GM23338 (cell line): ENCODE data around the gene CEACAM4. TPM values are rescaled to one million over a fixed set of nuclear protein-coding genes. Genes with fewer than 3 reads are reported as not detected.

ENCODE experiments used
- ATAC-seq: fragments of 200-7000 bp; cut with Tn5 transposase; 3 replicates; pipeline ENCODE4 v1.9.1; 2020
- DNase-seq: peaks from one replicate; pipeline ENCODE4 v3.0.0-alpha.2; 2015; ENCODE audit warnings: low spot score
- H2AFZ ChIP-seq: fragments of 200-600 bp; sonication (generic); 2 replicates; pipeline ENCODE4 v1.8.0; 2016; ENCODE audit warnings: antibody characterized with exemption, mild to moderate bottlenecking, moderate library complexity
- H3F3A ChIP-seq: fragments of 200-600 bp; sonication (generic); replicated peaks from 2 replicates; pipeline ENCODE4 v1.8.0; 2017; ENCODE audit warnings: antibody characterized with exemption, mixed run types, low read depth
- H3K27ac ChIP-seq: fragments of 200-600 bp; sonication (generic); 2 replicates; pipeline ENCODE4 v1.6.1; 2016; ENCODE audit warnings: low read depth
- H3K27me3 ChIP-seq: fragments of 200-600 bp; sonication (generic); 2 replicates; pipeline ENCODE4 v1.8.0; 2016; ENCODE audit warnings: mild to moderate bottlenecking, mixed run types, moderate library complexity; ENCODE audit not compliant: insufficient read depth
- H3K36me3 ChIP-seq: fragments of 200-600 bp; sonication (generic); 2 replicates; pipeline ENCODE4 v1.8.0; 2016; ENCODE audit warnings: mild to moderate bottlenecking; ENCODE audit not compliant: insufficient read depth
- H3K4me1 ChIP-seq: fragments of 200-600 bp; sonication (generic); 2 replicates; pipeline ENCODE4 v1.8.0; 2016; ENCODE audit warnings: mild to moderate bottlenecking, moderate library complexity; ENCODE audit not compliant: insufficient read depth
- H3K4me2 ChIP-seq: fragments of 200-600 bp; sonication (generic); 2 replicates; pipeline ENCODE4 v1.7.1; 2017; ENCODE audit warnings: mixed run types
- H3K4me3 ChIP-seq: fragments of 200-600 bp; sonication (generic); 2 replicates; pipeline ENCODE4 v1.6.1; 2016; ENCODE audit warnings: mixed run types
- H3K79me2 ChIP-seq: fragments of 200-600 bp; sonication (generic); replicated peaks from 2 replicates; pipeline ENCODE4 v1.8.0; 2017; ENCODE audit warnings: mild to moderate bottlenecking; ENCODE audit not compliant: insufficient read depth
- H3K9me2 ChIP-seq: fragments of 200-600 bp; sonication (generic); 2 replicates; pipeline ENCODE4 v1.8.0; 2017; ENCODE audit not compliant: insufficient read depth
- H4K20me1 ChIP-seq: fragments of 200-600 bp; sonication (generic); replicated peaks from 2 replicates; pipeline ENCODE4 v1.8.0; 2017; ENCODE audit warnings: mild to moderate bottlenecking; ENCODE audit not compliant: insufficient read depth
- H3K27ac Mint-ChIP-seq: 2 replicates; pipeline ENCODE4 v1.8.0; 2020; ENCODE audit warnings: inconsistent platforms, mild to moderate bottlenecking, moderate library complexity, mixed read lengths
- H3K27me3 Mint-ChIP-seq: 3 replicates; pipeline ENCODE4 v1.8.0; 2022; ENCODE audit warnings: low read depth, mild to moderate bottlenecking, moderate library complexity, mixed read lengths, inconsistent platforms; ENCODE audit not compliant: insufficient read depth, poor library complexity
- H3K36me3 Mint-ChIP-seq: 3 replicates; pipeline ENCODE4 v1.8.0; 2021; ENCODE audit warnings: low read depth, mild to moderate bottlenecking, inconsistent platforms, moderate library complexity, mixed read lengths
- H3K4me1 Mint-ChIP-seq: 3 replicates; pipeline ENCODE4 v1.8.0; 2020; ENCODE audit warnings: mild to moderate bottlenecking, inconsistent platforms, mixed read lengths
- H3K4me3 Mint-ChIP-seq: 3 replicates; pipeline ENCODE4 v1.8.0; 2021; ENCODE audit warnings: moderate library complexity, mild to moderate bottlenecking, inconsistent platforms, mixed read lengths
- H3K9me3 Mint-ChIP-seq: 3 replicates; pipeline ENCODE4 v1.8.0; 2020; ENCODE audit warnings: moderate library complexity, mild to moderate bottlenecking, inconsistent platforms, mixed read lengths
- CREB1 ChIP-seq: fragments of 250-450 bp; sonication (Bioruptor Pico); IDR thresholded peaks from 2 replicates; pipeline ENCODE4 v1.5.0; 2020; ENCODE audit warnings: low read depth, mild to moderate bottlenecking, moderate library complexity
- EZH2 ChIP-seq: fragments of 200-600 bp; sonication (generic); IDR thresholded peaks from one replicate; pipeline ENCODE4 v1.8.0; 2017; ENCODE audit warnings: antibody characterized with exemption, mild to moderate bottlenecking, low read depth; ENCODE audit not compliant: unreplicated experiment
- EZH2phosphoT487 ChIP-seq: fragments of 200-600 bp; sonication (generic); IDR thresholded peaks from one replicate; pipeline ENCODE4 v1.8.1; 2018; ENCODE audit warnings: antibody characterized with exemption; ENCODE audit not compliant: unreplicated experiment
- JUNB ChIP-seq: IDR thresholded peaks from one replicate; pipeline ENCODE4 v1.6.1; 2016; ENCODE audit warnings: antibody characterized with exemption; ENCODE audit not compliant: unreplicated experiment
- NANOG ChIP-seq: IDR thresholded peaks from 2 replicates; pipeline ENCODE4 v1.6.1; 2016; ENCODE audit warnings: antibody characterized with exemption, borderline replicate concordance
- POLR2AphosphoS5 ChIP-seq: IDR thresholded peaks from 2 replicates; pipeline ENCODE4 v1.6.1; 2016; ENCODE audit warnings: antibody characterized with exemption, low read depth
- STAT1 ChIP-seq: IDR thresholded peaks from one replicate; pipeline ENCODE4 v1.6.1; 2016; ENCODE audit warnings: antibody characterized with exemption; ENCODE audit not compliant: unreplicated experiment
- ZNF114 ChIP-seq: fragments of 250-450 bp; sonication (Bioruptor Pico); IDR thresholded peaks from 2 replicates; pipeline ENCODE4 v1.5.0; 2020; ENCODE audit warnings: mild to moderate bottlenecking, moderate library complexity
- ZNF331 ChIP-seq: fragments of 250-450 bp; sonication (Bioruptor Pico); IDR thresholded peaks from 2 replicates; pipeline ENCODE4 v1.5.0; 2020; ENCODE audit warnings: low read depth, mild to moderate bottlenecking, moderate library complexity
- polyA plus RNA-seq: library from polyadenylated mRNA; unstranded; fragments of >200 nt; fragmentation: Nextera tagmentation; extraction: Ambion mirVana; gene quantifications from 2 replicates; pipeline ENCODE4 v1.2.1, GENCODE V29; 2016
- total RNA-seq: library from RNA; depleted of rRNA; stranded (reverse); fragments of >200 nt; shearing (Covaris generic); gene quantifications from 2 replicates; pipeline ENCODE4 v1.2.3, GENCODE V29; 2014
- TF ChIP-seq, protein P1 (sequence below), 2 experiments: fragments of 200-600 bp in 1 of 2; sonication (generic) in 1 of 2; conservative IDR thresholded peaks; 2 replicates each; pipeline versions ENCODE4 v1.5.1 to v1.6.1; 2016 to 2017; ENCODE audit warnings: antibody characterized with exemption in 2 of 2, low read depth in 2 of 2, mild to moderate bottlenecking in 2 of 2, moderate library complexity in 1 of 2
- TF ChIP-seq, protein P2 (sequence below): fragments of 250-450 bp; sonication (Bioruptor Pico); IDR thresholded peaks from 2 replicates; pipeline ENCODE4 v1.5.0; 2020; ENCODE audit warnings: mild to moderate bottlenecking, moderate library complexity
- TF ChIP-seq, protein P3 (sequence below): IDR thresholded peaks from 2 replicates; pipeline ENCODE4 v1.6.1; 2016; ENCODE audit warnings: antibody characterized with exemption

CEACAM4 gene
- total and polyA plus RNA-seq, 2 experiments from 2014 or later: not detected

DNA sequence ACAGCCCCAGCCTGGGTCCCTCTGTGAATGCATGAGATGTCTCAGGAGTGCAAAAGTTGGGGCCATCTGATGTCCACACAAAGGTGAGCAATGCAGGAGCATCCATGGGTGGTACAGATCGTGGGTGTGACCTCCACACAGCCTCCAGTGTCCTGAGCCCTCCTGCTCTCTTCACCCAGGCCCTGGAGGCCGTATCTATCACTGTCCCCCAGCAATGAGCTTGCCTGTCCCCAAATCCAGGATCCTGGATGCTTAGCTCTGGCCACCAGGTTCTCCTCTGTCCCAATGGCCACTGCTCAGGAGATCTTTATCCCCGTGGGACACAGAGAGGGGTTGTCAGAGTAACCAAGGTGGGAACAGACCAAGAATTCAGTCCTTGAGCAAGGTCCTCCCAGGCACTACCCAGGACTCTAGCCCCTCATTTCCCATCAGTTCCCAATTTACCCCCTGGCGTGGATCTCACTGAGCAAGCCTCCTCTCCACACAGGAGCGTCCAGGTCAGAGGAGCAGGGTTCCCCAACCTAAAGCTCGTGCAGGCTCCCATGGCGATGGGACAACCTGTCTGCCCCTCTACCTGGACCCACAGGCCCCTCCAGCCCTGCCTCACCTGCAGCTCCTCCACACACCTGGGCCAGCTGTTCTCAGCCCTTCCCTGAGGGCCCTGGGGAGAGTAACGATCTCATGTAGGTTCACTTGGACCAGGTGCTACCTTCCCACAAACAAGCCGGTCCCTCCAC lies 39.6 kb downstream of the CEACAM4 start (continued):
- TF ChIP-seq, protein P1, sequence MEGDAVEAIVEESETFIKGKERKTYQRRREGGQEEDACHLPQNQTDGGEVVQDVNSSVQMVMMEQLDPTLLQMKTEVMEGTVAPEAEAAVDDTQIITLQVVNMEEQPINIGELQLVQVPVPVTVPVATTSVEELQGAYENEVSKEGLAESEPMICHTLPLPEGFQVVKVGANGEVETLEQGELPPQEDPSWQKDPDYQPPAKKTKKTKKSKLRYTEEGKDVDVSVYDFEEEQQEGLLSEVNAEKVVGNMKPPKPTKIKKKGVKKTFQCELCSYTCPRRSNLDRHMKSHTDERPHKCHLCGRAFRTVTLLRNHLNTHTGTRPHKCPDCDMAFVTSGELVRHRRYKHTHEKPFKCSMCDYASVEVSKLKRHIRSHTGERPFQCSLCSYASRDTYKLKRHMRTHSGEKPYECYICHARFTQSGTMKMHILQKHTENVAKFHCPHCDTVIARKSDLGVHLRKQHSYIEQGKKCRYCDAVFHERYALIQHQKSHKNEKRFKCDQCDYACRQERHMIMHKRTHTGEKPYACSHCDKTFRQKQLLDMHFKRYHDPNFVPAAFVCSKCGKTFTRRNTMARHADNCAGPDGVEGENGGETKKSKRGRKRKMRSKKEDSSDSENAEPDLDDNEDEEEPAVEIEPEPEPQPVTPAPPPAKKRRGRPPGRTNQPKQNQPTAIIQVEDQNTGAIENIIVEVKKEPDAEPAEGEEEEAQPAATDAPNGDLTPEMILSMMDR (conservative IDR thresholded peaks at IDR 0.05; ENCODE audit: low read depth in 2 of 2): no peak

DNA sequence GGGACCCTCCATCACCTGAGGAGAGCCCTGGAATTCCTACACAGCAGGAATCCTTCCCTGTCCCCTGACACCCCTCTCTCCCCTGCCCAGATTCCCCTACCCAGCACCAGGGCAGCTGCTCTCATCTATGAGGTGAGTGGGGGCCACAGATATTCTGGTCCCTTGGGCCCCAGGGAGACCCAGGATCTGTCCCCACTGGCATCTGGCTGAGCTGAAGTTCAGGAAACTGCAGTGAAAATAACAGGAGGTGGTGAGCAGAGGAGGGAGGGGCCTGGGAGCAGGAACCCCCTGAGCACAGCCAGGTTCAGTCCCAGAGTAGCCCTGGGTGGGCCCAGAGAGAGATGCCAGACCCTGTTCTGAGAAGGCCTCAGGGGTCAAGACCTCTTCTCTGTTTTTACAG lies 40.8 kb downstream of the CEACAM4 start:
- no peaks in the 10 kb centered on the region for H4K20me1 ChIP-seq
- H3K79me2 ChIP-seq: no peaks in the 10 kb centered on the region
- DNase-seq (no peak), ATAC-seq (no peak)
- no peak overlapping the region for H2AFZ ChIP-seq
- H3K9me3 Mint-ChIP-seq: peaks cover 52% of the 10 kb centered on the region
- H3F3A ChIP-seq: no peaks in the 10 kb centered on the region
- H3K4me3 ChIP-seq: no peak overlapping the region
- H3K27me3 ChIP-seq: no peaks in the 10 kb centered on the region
- H3K4me1 Mint-ChIP-seq: no peaks in the 10 kb centered on the region
- H3K36me3 ChIP-seq: no peaks in the 10 kb centered on the region
- no peak overlapping the region for H3K27ac Mint-ChIP-seq
- peaks cover 22% of the 10 kb centered on the region for H3K27me3 Mint-ChIP-seq
- H3K4me3 Mint-ChIP-seq: no peak overlapping the region
- peaks cover 23% of the 10 kb centered on the region for H3K36me3 Mint-ChIP-seq
- no peak overlapping the region for H3K27ac ChIP-seq
- H3K4me2 ChIP-seq: no peak overlapping the region
- no peaks in the 10 kb centered on the region for H3K9me2 ChIP-seq
- H3K4me1 ChIP-seq: no peaks in the 10 kb centered on the region
- TF ChIP-seq CREB1 (no peak), ZNF331 (CRISPR knock-in tag) (no peak), STAT1 (no peak), EZH2phosphoT487 (no peak), ZNF114 (no peak), EZH2 (no peak), NANOG (no peak), POLR2AphosphoS5 (no peak), JUNB (no peak)
- TF ChIP-seq, protein P1 (conservative IDR thresholded peaks at IDR 0.05; ENCODE audit: low read depth in 2 of 2): no peak
- TF ChIP-seq, protein P2, sequence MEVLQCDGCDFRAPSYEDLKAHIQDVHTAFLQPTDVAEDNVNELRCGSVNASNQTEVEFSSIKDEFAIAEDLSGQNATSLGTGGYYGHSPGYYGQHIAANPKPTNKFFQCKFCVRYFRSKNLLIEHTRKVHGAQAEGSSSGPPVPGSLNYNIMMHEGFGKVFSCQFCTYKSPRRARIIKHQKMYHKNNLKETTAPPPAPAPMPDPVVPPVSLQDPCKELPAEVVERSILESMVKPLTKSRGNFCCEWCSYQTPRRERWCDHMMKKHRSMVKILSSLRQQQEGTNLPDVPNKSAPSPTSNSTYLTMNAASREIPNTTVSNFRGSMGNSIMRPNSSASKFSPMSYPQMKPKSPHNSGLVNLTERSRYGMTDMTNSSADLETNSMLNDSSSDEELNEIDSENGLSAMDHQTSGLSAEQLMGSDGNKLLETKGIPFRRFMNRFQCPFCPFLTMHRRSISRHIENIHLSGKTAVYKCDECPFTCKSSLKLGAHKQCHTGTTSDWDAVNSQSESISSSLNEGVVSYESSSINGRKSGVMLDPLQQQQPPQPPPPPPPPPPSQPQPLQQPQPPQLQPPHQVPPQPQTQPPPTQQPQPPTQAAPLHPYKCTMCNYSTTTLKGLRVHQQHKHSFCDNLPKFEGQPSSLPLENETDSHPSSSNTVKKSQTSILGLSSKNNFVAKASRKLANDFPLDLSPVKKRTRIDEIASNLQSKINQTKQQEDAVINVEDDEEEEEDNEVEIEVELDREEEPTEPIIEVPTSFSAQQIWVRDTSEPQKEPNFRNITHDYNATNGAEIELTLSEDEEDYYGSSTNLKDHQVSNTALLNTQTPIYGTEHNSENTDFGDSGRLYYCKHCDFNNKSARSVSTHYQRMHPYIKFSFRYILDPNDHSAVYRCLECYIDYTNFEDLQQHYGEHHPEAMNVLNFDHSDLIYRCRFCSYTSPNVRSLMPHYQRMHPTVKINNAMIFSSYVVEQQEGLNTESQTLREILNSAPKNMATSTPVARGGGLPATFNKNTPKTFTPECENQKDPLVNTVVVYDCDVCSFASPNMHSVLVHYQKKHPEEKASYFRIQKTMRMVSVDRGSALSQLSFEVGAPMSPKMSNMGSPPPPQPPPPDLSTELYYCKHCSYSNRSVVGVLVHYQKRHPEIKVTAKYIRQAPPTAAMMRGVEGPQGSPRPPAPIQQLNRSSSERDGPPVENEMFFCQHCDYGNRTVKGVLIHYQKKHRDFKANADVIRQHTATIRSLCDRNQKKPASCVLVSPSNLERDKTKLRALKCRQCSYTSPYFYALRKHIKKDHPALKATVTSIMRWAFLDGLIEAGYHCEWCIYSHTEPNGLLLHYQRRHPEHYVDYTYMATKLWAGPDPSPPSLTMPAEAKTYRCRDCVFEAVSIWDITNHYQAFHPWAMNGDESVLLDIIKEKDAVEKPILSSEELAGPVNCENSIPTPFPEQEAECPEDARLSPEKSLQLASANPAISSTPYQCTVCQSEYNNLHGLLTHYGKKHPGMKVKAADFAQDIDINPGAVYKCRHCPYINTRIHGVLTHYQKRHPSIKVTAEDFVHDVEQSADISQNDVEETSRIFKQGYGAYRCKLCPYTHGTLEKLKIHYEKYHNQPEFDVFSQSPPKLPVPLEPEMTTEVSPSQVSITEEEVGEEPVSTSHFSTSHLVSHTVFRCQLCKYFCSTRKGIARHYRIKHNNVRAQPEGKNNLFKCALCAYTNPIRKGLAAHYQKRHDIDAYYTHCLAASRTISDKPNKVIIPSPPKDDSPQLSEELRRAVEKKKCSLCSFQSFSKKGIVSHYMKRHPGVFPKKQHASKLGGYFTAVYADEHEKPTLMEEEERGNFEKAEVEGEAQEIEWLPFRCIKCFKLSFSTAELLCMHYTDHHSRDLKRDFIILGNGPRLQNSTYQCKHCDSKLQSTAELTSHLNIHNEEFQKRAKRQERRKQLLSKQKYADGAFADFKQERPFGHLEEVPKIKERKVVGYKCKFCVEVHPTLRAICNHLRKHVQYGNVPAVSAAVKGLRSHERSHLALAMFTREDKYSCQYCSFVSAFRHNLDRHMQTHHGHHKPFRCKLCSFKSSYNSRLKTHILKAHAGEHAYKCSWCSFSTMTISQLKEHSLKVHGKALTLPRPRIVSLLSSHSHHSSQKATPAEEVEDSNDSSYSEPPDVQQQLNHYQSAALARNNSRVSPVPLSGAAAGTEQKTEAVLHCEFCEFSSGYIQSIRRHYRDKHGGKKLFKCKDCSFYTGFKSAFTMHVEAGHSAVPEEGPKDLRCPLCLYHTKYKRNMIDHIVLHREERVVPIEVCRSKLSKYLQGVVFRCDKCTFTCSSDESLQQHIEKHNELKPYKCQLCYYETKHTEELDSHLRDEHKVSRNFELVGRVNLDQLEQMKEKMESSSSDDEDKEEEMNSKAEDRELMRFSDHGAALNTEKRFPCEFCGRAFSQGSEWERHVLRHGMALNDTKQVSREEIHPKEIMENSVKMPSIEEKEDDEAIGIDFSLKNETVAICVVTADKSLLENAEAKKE: no peak
- TF ChIP-seq, protein P3, sequence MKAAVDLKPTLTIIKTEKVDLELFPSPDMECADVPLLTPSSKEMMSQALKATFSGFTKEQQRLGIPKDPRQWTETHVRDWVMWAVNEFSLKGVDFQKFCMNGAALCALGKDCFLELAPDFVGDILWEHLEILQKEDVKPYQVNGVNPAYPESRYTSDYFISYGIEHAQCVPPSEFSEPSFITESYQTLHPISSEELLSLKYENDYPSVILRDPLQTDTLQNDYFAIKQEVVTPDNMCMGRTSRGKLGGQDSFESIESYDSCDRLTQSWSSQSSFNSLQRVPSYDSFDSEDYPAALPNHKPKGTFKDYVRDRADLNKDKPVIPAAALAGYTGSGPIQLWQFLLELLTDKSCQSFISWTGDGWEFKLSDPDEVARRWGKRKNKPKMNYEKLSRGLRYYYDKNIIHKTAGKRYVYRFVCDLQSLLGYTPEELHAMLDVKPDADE: no peak
